Stimulated activated CD8-positive, alpha-beta memory T cell treated with anti-CD3 and anti-CD28 coated beads, Interleukin-7, amount 100 ng/mL, for 1 hour (primary cell): ENCODE results near the gene TMSB10.

Source experiments
- DNase-seq, 2 donors: peaks; one replicate each; pipeline ENCODE4 v3.0.0-alpha.2; 2020; ENCODE audit warnings: low read depth in 2 of 2

The TMSB10 gene

DNA sequence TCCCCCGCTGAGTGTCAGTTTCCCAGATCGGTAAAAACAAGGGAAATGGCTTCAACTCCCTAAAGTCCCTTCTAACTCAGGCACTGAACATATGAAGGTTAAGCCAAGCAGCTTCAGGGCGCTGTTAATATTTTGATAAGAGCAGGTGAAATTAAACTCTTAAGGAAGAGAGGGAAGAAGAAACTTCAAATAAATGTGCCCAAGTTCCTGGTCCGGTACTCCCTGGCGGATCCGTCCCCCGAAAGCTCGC lies 25.1 kb upstream of the TMSB10 start:
- DNase-seq: no peak

DNA sequence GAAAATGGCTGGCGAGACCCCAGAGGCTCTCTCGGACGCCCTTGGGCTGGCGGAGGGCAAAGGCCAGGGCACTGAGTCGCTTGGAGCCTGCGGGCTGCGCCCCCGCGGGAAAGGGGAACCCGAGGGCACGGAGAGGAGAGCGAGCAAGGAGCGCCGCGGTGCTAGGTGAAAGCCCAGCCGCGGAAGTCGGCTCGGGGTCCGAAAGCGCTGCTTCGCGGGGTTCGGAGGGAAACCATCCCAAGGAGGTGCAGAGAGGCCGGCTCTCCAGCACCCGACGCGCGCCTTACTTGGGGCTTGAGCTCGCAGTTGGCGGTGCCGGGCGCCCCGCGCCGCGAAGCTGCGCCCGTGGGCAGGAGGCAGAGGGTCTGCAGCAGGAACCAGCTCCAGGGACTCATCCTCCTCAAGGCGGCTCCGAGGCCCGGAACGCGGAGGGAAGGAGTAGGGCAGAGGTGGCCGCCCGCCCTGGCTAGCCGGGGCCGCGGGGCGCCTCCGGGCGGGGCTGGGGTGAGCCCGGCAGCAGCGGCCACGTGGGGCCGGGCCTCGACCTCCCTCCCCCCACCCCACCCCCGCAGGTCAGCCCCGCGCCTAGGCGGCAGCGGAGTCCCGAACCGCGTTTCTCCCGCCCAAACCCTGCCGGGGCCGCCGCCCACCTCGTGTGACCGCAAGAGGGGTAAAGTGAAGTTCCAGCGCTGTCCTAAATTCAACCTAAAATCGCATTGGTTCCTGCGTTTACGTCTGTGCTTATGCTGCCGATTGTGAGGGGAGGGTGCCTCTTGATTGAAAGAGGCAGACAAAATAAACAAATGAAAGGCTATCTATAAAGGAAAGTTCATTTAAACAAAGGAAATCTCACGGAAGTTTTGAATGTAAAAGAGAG lies 24.6 kb upstream of the TMSB10 start, which contains the start of gene TRABD2A:
Gene TRABD2A, minus strand, starts transcription at position 440 of the 877 bp plus-strand sequence. Its CDS starts 45 bp downstream, at position 395.
- no peak for DNase-seq

DNA sequence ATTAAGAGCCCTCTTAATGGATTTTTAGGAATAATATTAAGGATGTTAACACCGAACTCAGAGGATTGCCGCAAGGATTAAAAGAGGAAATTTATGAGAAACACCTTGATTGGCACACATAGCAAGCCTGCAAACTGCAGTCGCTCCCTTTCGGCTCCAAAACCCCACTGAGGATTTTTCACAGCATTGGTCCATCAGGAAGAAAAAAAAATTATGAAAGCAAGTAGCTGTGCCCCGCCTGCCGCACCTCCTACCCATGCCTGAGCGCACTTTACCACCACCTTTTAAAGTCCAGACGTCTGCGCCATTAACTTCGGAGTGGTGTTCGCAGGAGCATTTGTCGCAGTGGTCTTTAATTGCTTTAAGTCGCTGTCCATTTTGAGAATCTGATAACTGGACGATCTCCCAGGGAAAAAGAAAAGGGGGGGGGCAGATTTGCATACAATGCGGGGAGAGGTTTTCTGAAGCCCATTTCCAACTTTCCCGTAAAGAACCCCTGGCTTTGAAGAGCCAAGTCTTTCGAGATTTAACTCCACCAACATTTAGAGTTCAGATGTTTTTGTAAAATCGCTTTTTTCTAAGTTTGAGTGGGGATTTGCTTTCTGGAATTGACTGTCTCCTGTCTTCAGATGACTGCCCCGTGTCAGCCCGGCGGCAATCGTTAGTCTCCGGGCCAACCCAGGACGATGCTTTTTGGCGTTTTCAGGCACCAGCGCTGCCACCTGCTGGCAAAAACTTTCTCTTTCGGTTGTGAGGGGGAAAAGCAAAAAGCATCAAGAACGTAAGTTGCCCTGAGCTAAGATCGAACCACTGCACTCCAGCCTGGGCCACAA lies 23.7 kb upstream of the TMSB10 start:
- peak; percentile 77 to 82 for DNase-seq

DNA sequence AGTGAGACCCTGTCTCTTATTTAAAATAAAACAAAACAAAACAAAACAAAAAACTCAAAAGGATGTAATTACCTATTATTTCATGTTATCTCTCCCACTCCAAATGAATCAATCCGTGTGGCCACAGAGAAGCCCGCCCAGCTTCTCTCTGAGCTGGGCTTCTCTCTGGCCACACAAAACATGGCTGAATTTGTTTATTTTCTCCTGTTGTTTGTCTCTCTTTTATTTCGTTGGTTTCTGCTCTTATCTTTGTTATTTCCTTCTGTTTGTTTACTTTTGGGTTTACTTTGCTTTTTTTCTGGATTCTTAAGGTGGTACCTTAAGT lies 23.1 kb upstream of the TMSB10 start:
- DNase-seq: no peak

DNA sequence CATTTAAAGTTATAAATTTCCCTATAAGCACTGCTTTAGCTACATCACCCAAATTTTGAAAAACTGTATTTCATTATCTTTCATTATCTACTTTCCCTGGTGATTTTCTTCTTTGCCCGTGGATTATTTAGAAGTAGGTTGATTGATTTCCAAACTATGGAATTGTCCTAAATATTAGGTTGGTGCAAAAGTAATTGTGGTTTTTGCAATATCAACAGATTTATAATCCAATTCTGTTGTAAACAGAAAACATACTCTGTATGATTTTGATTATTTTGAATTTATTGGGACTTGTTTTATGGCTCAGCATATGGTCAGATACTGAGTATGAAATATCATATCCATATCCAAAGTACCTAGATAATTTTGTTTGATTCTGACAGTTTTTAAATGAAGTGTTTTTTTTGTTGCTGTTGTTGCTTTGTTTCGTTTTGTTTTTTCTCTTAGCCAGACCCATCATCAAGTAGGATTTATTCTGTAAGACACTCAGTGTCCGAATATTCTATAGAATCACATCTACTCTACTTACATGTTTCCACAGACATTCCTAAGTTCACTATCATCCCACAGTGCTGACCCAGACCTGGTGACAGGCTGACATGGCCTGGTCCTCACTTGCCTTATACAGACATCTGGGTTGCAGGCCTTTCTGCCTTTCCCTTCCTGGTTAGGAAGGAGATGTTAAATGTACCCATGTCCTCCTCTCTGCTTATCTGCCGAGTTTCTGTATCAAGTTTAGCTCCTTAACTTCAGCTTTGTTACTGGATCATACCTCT lies 22.5 kb upstream of the TMSB10 start:
- no peak for DNase-seq

DNA sequence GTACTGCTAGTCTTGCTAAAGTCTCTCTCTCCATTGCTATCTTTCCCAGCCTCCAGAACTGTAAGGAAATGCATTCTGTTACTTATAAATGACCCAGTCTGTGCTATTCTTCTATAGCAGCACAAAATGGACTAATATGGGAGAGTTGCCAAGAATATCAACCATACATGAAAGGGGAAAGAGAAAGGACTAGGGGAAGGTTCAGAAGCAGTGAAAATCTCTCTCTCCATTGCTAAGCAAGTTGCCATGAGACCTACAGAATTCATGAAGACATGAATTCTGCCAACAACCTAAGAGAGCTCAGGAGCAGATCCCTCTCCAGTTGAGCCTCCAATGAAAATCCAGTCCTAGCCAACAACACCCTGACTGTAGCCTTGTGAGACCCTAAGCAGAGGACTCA lies 21.0 kb upstream of the TMSB10 start:
- DNase-seq: no peak

DNA sequence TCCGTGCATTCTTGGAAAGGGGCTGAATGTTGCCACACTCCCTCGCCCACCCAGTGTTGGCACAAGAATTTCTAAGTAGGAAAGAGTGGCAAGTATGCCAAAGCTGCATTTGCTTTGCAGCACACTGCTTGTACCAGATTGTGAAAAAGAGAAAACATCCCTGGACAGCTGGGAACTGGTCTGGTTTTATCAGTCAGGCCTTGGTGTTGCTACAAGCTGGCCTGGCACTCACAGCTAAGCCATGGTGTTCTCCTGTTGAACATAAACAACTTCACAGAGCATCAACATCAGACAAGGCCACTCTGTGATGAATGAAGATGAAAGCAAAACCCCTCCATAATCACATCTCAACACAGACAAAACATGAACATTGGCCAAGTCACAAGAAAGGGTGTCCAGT lies 20.3 kb upstream of the TMSB10 start:
- DNase-seq: no peak

DNA sequence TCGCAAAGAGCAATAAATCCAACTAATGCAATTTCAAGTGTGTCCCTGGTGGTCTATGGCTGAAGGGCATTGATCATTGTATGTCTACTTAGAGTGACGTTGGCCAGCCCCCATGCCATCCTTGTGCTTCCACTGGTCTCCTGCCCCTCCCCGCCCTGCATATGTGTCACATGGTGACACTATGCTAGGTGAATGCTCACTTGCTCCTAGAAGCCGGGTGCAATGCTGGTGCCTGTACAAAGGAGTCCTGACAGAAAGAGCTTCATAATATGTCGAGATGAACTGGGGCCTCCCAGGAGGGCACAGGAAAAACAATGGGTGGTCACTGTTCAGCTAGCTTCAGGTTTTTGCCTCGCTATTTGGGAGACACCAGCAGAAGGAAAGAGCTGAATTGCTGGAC lies 18.7 kb upstream of the TMSB10 start:
- DNase-seq: no peak

DNA sequence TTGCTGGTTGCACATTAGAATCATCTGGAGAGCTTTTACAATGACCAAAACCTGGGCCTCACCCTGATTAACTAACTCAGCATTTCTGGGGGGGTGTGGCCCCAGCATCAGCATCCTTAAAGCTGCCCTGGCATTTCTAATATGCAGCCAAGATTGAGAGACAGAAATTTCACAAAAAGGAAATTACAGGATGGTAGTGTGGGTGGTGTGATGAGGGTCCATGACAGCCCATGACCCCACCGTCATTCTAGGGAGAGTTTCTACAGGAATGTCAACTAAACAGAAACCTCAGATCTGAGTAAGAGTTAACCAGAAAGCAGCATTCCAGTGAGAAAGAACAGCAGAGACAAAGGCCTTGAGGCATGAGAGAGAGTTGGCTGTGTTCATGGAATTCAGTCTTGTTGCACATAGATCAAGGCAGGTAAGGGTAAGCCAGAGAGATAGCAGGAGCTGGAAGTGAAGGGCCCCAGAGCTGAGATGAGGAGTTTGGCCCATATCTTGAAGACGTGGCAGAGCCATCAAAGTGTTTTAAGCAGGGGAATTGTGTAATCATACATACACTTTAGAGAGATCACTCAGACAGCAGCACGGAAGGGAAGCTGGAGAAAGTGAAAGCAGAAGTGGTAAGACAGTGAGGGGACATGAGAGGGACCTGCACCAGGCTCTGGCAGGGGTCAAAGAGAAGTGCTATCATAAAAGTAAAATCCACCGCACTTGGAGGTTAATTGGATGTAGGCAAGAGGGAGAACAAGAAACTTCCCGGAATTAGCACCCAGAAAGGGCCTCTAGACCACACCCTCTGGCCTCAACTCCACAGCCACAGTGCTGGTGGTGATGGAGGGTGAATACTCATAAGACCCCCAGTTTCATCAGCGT lies 16.8 kb upstream of the TMSB10 start:
- no peak for DNase-seq

DNA sequence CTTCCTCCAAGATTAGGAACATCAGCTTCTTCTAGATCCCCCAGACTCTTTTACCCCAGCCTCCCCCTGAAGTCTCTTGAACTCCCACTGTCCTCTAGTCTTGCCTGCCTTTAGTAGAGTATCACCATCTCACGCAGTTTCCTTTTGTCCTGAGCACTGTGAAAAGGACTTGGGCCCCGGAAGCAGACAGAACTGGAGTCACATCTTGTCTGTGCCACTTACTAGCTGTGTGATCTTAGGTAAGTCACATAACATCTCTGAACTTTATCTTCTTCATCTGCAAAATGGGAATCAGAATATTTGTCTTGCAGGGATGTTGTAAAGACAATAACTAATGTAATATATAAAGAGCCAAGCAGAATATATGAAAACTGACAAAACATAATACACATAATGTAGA lies 16.1 kb upstream of the TMSB10 start:
- no peak for DNase-seq

DNA sequence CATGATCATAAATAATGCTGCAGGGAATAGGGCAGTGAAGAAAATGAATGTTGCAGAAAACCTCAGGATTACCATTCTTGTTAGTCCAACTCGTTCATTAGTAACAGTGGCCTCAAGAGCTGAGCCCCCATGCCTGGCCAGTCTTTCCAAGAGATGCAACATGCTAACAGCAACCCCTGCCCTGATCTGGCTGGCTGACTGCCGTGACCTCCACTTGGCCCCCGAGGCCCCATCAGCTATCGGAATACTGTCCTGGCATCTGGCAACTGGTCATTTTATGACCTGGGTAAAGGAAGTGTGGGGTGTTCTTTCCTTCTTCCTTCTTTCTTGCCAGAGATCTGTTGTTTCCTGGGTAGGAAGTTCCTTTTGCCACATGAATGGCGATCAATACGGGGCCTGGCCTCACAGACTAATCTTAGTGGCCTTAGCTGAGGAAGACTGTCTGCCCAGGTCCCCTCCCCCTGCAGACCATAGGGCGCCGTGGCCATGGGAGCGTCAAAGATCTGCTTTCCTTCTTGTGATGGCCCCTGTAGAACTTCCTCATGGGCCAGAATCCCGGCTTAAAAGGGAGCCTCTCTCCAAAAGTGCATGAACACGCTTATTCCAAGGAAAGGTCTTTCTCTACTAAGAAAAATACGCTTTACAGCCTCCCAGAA lies 14.0 kb upstream of the TMSB10 start:
- DNase-seq: no peak

DNA sequence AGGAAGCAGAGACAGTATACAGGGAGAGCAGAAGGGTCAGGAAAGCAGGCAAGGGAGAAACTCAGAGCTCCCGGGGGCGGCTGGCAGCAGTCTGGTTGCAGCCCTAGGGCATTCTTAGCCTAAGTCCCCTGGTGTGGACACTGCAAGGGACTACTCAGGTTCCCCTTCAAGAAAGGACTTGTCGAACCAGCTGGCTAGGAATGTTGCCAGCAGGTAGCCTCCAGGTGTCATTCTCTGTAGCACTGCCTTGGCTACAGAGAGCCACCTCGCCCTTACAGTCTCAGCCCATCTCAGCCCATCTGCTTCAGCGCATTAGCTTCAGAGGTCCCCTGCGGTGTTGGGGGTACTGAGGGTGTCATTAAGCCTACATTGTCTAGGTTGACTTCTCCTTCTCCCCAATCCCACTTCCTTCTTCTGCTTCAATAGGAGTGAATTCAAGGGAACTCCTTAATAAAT lies 11.3 kb upstream of the TMSB10 start:
- no peak for DNase-seq

DNA sequence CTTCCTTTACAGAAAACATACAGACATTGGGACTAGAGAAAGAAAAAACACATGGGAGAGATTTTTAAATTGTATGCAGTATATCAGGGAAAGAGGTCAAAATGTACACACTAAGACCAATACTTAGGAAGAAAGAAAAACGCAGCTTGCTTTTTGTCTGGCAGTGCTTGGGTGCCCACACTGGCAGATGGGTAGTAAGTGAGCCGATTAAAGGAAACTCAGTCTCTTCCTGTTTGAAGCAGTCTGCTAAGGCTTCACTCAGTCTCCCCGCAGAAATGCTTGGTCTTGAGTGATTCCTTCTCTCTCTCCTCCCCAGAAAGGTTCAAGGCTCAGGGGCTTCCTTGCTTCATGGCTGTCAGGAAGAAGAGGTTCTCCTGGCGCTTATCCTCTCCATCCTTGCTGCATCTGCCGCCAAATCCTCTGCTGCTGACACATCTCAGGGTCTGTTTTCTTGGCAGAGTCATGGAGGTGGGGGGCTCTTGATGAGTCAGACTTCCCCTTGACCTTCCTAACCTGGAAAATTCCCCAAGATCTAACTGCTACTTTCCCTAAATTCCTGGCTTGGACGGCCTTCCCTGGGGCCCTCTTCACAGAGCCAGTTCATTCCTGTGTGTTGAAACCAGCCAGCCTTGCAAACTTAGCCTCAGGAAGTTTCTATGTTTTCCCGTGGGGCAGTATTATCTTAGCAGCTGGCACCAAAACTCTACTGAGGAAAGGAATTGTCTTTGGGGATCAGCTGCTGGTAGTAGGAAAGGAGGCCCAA lies 10.5 kb upstream of the TMSB10 start:
- no peak for DNase-seq

DNA sequence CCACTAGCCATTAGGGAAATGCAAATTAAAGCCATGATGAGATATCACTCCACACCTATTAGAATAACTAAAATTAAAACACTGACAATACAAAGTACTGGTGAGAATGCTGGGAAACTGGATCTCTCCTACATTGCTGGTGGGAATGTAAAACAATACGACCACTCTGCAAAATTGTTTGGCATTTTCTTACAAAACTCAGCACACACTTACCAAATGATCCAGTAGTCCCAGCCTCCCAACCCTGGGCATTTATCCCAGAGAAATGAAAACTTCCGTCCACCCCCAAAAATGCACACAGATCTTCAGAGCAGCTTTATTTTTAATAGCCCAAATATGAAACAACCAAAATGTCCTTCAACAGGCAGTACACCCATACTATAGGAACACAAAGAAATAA lies 8.9 kb upstream of the TMSB10 start:
- DNase-seq: no peak

DNA sequence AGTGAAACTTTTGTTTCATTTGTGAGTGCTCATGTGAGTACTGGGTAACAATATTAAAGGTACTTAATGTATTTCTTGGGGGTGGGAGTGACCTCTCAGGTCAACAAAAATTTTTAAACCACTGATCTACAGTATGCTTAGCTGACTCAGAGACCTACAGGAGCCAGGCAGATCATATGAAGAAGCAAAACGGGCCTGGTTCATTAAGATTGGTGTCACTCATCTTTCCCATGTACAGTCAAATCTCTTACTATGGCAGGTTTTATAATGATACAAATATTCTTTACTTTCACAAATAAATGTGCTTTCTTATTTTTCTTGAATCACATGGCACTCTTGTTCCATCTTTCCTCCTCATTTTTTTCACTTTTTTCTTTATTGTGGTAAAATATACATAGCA lies 7.7 kb upstream of the TMSB10 start:
- DNase-seq: no peak

DNA sequence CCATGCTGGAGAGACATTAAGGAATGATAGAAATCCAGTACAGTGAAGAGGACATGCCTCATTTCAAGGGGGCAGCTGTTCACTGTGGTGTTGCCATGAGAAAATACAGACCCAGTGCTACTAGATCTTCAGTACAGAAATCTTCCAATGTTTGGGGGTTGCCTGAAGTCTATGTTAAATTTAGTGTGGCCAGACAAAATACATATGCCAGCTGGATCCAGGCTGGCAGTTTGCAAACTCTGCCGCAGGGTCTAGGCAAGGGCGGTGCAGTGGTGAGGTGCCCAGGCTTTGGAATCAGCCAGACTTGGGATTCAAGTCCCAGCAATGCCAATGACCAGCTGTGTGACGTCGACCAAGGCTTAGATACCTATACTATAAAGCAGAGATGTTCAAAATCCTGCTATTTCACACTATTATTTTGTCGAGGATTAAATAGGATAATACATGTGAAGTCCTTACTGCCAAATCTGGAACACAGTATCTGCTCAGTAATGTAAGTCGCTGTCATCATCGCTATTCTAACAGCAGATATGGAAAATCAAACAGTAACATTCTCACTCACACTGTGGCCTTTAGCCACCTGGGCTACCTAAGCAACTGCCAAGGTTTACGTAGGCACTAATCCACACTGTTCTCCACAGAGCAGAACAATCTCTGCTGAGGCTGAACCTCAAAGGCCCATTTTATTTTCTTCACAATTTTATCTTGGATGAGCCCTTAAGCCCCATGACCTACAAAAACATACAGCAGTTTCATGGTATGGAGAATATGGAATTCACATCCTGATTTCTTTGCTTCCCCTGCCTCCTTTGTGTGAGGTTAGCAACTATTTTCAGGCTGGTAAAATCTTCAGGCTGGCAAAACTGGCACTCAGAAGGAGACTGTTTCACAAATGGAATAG lies 5.9 kb upstream of the TMSB10 start:
- no peak for DNase-seq

DNA sequence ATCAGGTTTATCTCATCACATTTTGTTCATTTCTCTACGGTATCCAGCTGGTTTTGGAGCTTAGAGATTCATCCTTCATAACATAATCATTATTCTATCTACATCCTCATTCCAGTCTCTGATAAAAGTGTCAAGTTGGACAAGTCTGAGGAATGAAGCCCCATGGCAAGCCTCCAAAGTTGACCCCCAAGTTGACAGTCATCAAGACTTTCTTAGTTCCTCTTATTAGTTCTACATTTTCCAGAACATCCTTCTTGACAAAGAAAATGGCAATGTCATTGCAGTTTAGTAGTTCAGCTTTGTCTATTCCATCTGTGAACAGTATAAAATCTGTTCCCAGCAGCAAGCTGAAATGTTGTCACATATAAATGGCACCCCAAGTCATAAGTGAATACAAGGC lies 4.5 kb upstream of the TMSB10 start:
- DNase-seq: no peak

DNA sequence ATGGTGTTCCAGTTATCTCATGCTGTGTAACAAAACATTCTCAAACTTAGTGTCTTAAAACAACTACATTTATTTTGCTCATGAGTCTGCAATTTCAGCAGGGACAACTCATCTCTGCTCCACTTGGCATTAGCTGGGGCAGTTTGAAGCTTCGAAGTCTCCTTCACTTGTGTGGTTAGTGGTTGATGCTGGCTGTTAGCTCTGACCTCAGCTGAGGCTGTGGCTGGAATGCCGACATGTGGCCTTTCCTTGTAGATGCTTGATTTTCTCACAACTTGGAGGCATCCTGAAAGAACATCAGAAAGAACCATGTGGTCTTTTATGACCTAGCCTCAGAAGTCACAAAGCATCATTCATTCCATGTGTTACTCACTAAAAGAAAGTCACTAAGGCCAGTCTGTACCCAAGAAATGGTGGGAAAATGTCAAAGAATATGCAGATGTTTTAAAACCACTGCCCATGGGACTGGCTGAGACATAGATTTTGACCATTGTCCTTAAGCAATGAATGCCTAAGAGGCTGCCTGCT lies 3.8 kb upstream of the TMSB10 start:
- no peak for DNase-seq

DNA sequence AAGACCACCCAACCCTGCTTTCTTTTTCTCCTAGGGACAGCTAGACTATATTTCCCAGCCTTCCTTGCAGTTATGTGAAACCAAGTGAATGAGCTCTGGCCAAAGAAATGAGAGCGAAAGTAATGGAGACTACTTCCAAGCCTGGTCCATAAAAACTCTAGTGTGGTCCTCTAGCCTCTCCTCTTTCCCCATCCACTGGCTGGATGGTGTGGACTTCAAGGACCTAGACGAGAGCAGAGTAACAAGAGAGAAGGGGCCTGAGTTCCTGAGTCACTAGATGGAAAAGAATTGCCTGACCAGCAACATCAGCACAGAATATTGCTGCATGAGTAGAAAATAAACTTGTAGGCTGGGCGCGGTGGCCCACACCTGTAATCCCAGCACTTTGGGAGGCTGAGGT lies 2.9 kb upstream of the TMSB10 start:
- no peak for DNase-seq
